ENCODE measurements around the gene MAST4.
"Not testable (repeated sequence)": the region's sequence is repeated elsewhere in the genome, so short reads cannot be mapped to it uniquely, and the experiment has no call there.

MAST4 gene

DNA sequence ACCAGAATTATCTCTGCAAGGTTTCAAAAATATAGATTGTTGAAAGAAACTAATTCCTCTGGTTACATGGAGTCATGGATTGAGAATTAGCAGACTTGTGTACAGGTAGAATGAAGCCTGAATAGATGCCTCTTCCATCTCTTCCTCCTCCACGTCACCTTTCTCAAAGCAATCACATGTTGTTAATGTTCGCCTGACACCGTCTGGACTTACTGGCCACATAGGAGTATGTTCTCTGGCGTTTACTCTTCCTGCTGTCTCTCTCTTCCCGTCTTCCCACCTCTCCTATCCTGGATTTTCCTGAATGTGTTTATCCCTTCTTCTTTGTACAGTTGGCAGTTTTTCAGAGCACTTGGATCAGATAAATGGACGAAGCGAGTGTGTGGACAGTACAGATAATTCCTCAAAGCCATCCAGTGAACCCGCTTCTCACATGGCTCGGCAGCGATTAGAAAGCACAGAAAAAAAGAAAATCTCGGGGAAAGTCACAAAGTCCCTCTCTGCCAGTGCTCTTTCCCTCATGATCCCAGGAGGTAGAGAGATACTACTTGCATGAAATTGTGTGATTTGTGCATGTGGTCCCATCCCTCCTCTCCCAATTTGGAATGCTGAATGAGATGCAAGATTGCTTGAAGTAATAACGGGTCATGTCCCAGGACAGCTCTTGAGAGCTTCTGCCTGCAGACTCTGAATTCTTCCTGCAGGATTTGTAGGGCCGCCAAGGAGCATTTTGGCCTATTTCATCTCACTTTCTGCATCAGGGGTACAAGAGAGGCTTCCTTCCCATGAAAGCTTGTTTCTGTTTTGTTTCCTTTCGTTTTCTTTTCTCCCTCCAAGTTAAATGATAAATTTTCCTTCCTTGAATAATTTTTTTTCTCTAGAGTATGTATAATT lies 553.1 kb downstream of the MAST4 start:
- DNase-seq = no peak

DNA sequence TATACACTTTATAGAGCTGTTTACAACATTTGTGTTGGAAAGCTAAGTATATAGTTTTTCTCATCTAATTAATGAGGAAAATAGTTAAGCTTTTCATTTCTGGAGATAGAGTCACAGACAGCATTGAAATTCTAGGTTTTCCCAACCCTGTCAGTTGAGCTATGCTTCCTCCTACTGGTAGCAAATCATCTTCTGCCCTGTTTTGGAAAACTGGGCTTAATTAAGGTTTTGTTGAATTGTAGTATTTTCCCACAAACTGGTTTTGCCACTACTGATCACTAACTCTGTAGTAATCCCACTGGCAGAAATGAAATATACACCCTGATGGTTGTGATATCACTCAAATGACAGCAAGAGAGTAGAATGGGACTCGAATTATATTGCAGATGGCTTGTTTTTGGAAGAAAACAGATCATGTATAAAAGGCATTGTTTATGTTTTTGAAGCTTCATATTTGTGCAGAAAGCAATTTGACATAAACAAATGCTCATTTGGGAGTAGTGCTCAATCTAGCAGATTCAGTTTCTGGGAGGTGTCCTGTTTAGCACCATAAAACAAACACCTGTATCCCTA lies 553.8 kb downstream of the MAST4 start:
- DNase-seq = no peak

DNA sequence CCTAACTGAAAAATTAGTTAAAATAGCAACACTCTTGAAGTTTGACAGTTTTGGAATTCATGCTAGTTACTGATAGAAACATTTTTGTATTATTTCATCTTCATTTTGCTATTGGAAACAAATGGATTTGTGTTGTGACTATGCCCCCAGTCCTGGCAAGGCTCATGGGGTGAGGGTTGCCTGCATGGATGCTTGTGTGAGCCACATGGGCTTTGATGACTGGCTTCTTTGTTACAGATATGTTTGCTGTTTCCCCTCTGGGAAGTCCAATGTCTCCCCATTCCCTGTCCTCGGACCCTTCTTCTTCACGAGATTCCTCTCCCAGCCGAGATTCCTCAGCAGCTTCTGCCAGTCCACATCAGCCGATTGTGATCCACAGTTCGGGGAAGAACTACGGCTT lies 556.2 kb downstream of the MAST4 start:
- no peak for DNase-seq

DNA sequence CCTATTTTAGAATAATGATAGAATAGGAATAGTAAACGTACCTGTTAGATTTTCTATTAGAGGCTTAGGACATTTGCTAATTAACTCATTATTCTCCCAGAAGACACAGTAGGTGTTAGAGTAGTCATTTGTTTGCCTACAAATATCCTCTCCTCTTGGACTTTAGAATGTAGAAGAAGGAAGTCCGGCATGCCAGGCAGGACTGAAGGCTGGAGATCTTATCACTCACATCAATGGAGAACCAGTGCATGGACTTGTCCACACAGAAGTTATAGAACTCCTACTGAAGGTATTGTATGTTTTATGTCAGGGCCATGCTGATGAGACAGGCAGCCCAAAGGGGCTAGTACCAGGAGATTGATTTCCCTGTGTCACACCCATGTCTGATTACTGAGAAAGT lies 557.1 kb downstream of the MAST4 start:
- DNase-seq = no peak

DNA sequence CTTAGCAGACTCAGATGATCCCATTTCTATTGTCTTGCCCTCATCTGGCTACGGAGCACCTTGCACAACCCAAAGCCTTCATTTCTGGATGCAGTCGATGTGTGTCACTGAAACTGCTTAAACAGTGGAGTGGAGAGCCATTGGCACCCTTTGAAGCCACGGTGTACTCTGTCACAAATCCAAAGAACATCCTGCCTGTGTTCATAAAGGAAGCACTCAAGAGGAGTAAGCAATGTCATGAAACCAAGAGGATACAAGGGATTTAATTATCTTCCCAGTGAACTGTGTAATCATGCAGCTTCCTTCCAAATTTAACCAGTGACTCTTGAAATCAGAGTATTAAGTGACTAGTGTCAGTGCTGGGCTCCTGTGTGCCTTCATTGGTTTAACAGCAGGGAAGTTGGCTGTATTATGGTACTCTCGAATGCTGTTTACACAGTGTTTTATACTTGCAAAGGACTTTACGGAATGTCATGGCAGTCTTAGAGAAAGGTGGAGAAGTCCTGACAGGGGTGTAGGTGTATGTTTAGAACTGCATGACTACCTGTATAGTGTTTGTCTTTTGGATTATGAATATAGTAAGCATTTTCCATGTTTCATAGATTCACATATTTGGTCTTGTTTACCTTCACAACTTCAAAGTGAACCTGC lies 558.5 kb downstream of the MAST4 start:
- no peak for DNase-seq

DNA sequence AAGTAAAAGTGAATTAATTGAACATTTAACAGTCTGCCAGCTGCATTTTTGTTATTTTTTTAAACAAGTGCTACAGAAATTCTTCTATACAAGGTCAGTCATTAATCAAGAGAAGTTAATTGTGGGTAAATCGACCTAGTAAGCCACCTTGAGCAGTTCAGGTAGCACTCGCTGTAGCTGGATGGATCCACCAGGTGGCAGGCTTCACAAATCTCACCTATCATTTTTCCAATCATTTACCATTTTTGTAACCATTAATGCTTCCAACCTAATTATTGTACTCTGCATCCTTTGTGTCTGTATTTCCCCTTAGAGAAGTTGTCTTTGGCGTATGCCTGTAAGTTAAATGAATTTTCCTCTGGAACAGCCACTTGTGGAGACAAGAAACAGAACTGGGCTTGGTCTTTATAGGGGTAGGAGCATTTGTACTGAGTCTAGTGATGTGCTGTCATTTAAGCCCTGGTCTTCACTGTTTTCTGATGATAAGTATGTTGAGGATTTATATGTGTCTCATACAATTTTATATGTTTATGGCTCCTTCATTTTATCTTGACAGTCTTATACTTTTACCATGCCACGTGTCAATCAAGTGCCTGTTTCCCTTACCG lies 560.9 kb downstream of the MAST4 start:
- no peak for DNase-seq

DNA sequence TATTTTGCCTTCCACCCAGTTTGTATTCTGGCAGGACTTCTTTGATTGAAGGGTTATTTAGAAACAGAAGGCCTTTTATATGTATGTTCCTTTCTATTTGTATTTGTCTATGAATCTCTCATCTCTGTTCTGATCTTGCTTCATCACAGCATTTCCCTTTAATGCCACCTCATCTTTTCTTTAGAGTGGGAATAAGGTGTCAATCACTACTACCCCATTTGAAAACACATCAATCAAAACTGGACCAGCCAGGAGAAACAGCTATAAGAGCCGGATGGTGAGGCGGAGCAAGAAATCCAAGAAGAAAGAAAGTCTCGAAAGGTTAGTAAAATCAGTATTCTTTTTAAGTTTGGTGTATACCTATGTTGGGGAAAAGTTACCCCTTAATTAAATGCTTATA lies 564.1 kb downstream of the MAST4 start:
- DNase-seq = no peak

DNA sequence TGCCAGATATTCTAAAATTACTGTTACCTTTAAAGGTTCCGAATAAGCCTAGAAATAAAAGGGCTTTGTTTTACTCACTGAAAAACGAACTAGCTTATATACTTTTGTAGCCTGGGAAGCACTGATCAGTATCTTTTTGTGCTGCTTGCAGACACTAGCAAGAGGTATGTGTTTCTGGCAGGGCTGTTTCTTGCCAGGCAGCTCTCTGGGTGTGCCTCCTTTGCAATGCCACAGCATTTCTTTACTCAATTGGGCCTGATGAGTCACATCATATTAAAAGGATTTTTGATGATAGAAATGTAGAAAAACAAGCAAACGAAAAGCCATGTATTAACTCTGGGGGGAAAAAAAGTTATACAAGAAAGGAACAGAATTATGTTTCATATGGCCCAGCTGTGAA lies 564.8 kb downstream of the MAST4 start:
- no peak for DNase-seq

DNA sequence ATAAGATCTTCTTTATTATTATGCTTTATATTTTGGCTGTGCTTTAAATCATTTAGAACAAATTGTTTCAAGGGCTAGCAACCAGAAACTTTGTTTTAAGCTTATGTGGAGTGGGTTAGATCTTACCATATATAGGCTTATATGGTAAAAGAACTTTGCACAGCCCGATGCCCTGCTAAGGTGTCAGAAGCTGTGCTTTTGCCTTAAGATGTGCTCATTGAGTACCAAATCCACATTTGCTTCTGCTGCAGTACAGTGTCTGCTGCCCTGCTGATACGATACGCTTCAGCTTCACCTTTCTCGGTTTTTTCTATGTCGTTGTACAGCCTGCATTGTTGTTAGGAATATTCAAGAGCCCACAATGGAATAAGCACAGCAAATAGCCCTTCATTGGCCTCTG lies 565.6 kb downstream of the MAST4 start:
- no peak for DNase-seq

DNA sequence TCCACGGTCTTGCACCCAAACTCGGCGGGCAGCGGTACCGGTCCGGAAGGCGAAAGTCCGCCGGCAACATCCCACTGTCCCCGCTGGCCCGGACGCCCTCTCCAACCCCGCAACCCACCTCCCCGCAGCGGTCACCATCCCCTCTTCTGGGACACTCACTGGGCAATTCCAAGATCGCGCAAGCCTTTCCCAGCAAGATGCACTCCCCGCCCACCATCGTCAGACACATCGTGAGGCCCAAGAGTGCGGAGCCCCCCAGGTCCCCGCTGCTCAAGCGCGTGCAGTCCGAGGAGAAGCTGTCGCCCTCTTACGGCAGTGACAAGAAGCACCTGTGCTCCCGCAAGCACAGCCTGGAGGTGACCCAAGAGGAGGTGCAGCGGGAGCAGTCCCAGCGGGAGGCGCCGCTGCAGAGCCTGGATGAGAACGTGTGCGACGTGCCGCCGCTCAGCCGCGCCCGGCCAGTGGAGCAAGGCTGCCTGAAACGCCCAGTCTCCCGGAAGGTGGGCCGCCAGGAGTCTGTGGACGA lies 567.1 kb downstream of the MAST4 start:
- DNase-seq = no peak

DNA sequence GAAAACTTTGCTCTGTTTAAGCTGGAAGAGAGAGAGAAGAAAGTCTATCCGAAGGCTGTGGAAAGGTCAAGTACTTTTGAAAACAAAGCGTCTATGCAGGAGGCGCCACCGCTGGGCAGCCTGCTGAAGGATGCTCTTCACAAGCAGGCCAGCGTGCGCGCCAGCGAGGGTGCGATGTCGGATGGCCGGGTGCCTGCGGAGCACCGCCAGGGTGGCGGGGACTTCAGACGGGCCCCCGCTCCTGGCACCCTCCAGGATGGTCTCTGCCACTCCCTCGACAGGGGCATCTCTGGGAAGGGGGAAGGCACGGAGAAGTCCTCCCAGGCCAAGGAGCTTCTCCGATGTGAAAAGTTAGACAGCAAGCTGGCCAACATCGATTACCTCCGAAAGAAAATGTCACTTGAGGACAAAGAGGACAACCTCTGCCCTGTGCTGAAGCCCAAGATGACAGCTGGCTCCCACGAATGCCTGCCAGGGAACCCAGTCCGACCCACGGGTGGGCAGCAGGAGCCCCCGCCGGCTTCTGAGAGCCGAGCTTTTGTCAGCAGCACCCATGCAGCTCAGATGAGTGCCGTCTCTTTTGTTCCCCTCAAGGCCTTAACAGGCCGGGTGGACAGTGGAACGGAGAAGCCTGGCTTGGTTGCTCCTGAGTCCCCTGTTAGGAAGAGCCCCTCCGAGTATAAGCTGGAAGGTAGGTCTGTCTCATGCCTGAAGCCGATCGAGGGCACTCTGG lies 567.8 kb downstream of the MAST4 start:
- DNase-seq = no peak

DNA sequence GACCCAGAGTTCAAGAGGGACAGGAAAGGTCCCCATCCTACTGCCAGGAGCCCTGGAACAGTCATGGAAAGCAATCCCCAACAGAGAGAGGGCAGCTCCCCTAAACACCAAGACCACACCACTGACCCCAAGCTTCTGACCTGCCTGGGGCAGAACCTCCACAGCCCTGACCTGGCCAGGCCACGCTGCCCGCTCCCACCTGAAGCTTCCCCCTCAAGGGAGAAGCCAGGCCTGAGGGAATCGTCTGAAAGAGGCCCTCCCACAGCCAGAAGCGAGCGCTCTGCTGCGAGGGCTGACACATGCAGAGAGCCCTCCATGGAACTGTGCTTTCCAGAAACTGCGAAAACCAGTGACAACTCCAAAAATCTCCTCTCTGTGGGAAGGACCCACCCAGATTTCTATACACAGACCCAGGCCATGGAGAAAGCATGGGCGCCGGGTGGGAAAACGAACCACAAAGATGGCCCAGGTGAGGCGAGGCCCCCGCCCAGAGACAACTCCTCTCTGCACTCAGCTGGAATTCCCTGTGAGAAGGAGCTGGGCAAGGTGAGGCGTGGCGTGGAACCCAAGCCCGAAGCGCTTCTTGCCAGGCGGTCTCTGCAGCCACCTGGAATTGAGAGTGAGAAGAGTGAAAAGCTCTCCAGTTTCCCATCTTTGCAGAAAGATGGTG lies 568.8 kb downstream of the MAST4 start:
- DNase-seq = no peak

DNA sequence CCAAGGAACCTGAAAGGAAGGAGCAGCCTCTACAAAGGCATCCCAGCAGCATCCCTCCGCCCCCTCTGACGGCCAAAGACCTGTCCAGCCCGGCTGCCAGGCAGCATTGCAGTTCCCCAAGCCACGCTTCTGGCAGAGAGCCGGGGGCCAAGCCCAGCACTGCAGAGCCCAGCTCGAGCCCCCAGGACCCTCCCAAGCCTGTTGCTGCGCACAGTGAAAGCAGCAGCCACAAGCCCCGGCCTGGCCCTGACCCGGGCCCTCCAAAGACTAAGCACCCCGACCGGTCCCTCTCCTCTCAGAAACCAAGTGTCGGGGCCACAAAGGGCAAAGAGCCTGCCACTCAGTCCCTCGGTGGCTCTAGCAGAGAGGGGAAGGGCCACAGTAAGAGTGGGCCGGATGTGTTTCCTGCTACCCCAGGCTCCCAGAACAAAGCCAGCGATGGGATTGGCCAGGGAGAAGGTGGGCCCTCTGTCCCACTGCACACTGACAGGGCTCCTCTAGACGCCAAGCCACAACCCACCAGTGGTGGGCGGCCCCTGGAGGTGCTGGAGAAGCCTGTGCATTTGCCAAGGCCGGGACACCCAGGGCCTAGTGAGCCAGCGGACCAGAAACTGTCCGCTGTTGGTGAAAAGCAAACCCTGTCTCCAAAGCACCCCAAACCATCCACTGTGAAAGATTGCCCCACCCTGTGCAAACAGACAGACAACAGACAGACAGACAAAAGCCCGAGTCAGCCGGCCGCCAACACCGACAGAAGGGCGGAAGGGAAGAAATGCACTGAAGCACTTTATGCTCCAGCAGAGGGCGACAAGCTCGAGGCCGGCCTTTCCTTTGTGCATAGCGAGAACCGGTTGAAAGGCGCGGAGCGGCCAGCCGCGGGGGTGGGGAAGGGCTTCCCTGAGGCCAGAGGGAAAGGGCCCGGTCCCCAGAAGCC lies 569.6 kb downstream of the MAST4 start:
- no peak for DNase-seq

DNA sequence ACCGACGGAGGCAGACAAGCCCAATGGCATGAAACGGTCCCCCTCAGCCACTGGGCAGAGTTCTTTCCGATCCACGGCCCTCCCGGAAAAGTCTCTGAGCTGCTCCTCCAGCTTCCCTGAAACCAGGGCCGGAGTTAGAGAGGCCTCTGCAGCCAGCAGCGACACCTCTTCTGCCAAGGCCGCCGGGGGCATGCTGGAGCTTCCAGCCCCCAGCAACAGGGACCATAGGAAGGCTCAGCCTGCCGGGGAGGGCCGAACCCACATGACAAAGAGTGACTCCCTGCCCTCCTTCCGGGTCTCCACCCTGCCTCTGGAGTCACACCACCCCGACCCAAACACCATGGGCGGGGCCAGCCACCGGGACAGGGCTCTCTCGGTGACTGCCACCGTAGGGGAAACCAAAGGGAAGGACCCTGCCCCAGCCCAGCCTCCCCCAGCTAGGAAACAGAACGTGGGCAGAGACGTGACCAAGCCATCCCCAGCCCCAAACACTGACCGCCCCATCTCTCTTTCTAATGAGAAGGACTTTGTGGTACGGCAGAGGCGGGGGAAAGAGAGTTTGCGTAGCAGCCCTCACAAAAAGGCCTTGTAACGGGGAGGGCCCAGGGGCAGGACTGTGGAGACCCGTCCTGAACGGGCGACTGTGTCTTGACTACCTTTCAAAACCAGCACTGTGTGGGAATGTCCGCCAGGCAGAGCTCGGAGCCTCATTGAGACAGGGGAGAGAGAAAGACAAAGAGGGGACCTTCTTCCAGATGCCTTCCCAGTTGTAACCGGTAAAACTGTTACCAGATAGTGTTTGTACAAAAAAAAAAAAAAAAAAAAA lies 570.5 kb downstream of the MAST4 start:
- no peak for DNase-seq

DNA sequence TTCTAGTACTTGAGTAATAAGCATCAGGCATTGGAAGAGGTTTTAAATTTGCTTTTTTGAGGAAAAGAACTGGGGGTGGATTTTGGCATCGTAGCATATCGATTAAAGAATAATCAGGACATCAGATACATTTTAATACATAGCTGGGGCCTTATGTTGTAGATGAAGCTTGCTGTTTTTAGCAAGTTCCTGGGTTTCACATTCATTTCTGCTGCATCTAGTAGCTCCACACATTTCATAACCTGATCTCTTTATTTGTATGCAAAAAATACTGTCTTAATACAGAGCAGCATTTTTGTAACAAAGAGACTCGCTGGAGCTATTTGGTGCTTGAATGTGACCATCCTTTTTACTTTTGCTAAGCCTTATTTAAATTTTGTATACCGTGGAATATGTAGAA lies 571.9 kb downstream of the MAST4 start:
- no peak for DNase-seq

DNA sequence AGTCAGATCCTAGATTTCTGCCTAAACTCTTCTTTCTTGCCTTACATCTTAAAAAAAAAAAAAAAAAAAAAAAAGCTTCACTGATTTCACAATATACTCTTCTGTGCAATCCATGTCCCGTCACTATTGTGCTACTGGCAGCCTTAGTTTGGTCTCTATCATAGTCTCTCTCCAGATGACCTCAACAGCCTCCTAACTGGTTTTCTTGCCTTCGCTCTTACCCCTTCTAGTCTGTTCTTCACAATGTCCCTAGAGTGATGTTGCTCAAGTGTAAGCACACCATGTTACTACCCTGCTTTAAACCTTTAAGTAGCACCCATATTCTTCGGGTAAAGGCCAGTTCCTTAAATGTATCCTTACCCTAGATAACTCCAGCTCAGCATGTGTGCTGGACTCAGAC lies 574.6 kb downstream of the MAST4 start:
- DNase-seq = no peak

DNA sequence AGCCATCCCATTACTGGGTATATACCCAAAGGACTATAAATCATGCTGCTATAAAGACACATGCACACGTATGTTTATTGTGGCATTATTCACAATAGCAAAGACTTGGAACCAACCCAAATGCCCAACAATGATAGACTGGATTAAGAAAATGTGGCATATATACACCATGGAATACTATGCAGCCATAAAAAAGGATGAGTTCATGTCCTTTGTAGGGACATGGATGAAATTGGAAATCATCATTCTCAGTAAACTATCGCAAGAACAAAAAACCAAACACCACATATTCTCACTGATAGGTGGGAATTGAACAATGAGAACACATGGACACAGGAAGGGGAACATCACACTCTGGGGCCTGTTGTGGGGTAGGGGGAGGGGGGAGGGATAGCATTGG lies 577.2 kb downstream of the MAST4 start:
- not testable (repeated sequence) for DNase-seq

DNA sequence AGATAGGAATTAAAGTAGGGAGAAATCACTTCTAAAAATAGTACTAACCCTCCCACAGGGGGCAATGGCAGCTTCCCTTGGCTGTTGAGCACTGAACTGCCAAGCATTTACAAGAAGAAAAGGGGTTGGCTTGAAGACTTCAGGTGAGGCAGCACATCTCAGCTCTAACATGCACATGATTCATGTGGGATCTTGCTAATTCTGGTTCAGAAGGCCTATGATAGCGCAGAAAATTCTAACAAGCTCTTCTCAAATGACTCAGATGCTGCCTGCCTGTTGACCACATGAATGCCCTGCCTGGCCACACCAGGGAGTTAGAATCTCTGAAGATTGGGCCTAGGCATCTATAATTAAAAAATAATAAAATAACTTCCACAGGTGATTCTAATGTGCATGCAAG lies 577.8 kb downstream of the MAST4 start:
- no peak for DNase-seq

DNA sequence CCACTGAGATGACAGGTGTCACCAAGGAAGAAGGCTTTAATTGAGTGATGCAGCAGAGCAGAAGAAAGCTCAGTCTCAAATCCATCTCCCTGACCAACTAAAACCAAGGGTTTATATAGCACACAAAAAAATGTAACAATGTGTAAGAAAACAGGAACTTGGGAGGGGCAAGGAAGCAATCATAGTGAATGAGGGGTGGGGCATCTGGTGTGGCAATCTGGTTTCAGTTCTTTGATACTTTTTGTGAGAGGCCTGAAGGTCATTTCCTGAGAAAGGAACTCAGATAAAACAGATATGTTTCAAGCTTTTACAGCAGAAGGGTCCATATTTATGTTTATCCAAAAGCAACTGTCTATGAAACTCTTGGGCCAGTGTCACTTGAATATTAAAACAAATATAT lies 580.7 kb downstream of the MAST4 start:
- no peak for DNase-seq

DNA sequence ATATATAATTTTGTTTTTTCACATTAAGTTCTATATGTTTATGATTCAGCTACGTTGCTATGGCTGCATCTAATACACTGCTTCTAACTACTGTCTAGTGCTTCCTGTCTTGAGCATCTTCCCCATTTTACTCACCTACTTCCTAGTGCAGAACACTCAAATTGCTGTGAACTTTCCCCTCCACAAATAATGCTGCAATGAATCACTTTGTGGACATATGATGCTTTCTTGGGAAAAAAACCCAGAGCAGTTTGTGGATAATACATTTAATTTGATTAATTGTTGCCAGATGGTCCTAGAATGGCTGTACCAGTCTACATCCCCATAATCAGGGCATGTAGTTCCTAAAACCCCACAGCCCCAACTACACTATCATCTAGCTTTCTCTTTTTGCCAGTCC lies 581.9 kb downstream of the MAST4 start:
- no peak for DNase-seq

Data from SIG-M5 (cell line).